ENCODE measurements around the gene PLIN4. TPM values are rescaled to one million over a fixed set of nuclear protein-coding genes. Genes with fewer than 3 reads are reported as not detected.

Gene PLIN4
- total RNA-seq, 2 donors from 2014 or later, result 0.33 to 0.66 TPM

GRCh38 chr19:4495471-4495870 is 22.8 kb downstream of the PLIN4 start:
- Mint-ChIP-seq H3K36me3 (ENCODE audit: low read depth) (peaks cover 35% of the 10 kb centered on the region), H3K4me1 (no peaks in the 10 kb centered on the region), H3K27ac (no peak overlapping the region), H3K27me3 (ENCODE audit: insufficient read depth) (no peaks in the 10 kb centered on the region), H3K9me3 (no peaks in the 10 kb centered on the region), H3K4me3 (no peak overlapping the region)
- H3K36me3 ChIP-seq (ENCODE audit: control insufficient read depth, insufficient read depth, low read length), result peaks cover 46% of the 10 kb centered on the region
- H3K27ac ChIP-seq (ENCODE audit: low read depth, low read length), result no peak overlapping the region
- no peak for DNase-seq
- WGBS, 2 experiments (ENCODE audit: insufficient coverage in 1 of 2, insufficient read length in 1 of 2), result 93 to 98% methylated on average over 7 to 12 of the region's 12 CpGs
- H3K4me1 ChIP-seq (ENCODE audit: control insufficient read depth, insufficient read depth, low read length), result no peaks in the 10 kb centered on the region
- no peaks in the 10 kb centered on the region for H3K27me3 ChIP-seq (ENCODE audit: control insufficient read depth, insufficient read depth, low read length, poor library complexity, severe bottlenecking)
- no peaks in the 10 kb centered on the region for H3K9me3 ChIP-seq (ENCODE audit: control insufficient read depth, low read length)
- peak; percentile 55 for TF ChIP-seq CTCF (conservative IDR thresholded peaks at IDR 0.05)
- no peak overlapping the region for H3K9ac ChIP-seq (ENCODE audit: extremely low read depth, low read length, poor library complexity, severe bottlenecking)
- no peak overlapping the region for H3K4me3 ChIP-seq (ENCODE audit: low read length)

- Mint-ChIP-seq H3K36me3 (ENCODE audit: low read depth) (peaks cover 39% of the 10 kb centered on the region), H3K27ac (no peak overlapping the region), H3K9me3 (no peaks in the 10 kb centered on the region), H3K4me3 (no peak overlapping the region), H3K4me1 (no peaks in the 10 kb centered on the region), H3K27me3 (ENCODE audit: insufficient read depth) (no peaks in the 10 kb centered on the region)
- no peaks in the 10 kb centered on the region for H3K4me1 ChIP-seq (ENCODE audit: control insufficient read depth, insufficient read depth, low read length)
- H3K36me3 ChIP-seq (ENCODE audit: control insufficient read depth, insufficient read depth, low read length), result peaks cover 54% of the 10 kb centered on the region
- DNase-seq, result no peak
- WGBS, 2 experiments (ENCODE audit: insufficient coverage in 1 of 2, insufficient read length in 1 of 2), result 95 to 97% methylated on average over 5 to 8 of the region's 8 CpGs
- TF ChIP-seq CTCF (conservative IDR thresholded peaks at IDR 0.05), result no peak
- H3K9me3 ChIP-seq (ENCODE audit: control insufficient read depth, low read length), result no peaks in the 10 kb centered on the region
- H3K27ac ChIP-seq (ENCODE audit: low read depth, low read length), result no peak overlapping the region
- no peaks in the 10 kb centered on the region for H3K27me3 ChIP-seq (ENCODE audit: control insufficient read depth, insufficient read depth, low read length, poor library complexity, severe bottlenecking)
- H3K4me3 ChIP-seq (ENCODE audit: low read length), result no peak overlapping the region
- H3K9ac ChIP-seq (ENCODE audit: extremely low read depth, low read length, poor library complexity, severe bottlenecking), result no peak overlapping the region
These were observed 23.6 kb downstream of the PLIN4 start for GRCh38 chr19:4494691-4495064.

- H3K27me3 Mint-ChIP-seq (ENCODE audit: insufficient read depth), result no peaks in the 10 kb centered on the region
- Histone ChIP-seq H3K36me3 (ENCODE audit: control insufficient read depth, insufficient read depth, low read length) (peaks cover 57% of the 10 kb centered on the region), H3K4me3 (ENCODE audit: low read length) (no peak overlapping the region), H3K9me3 (ENCODE audit: control insufficient read depth, low read length) (no peaks in the 10 kb centered on the region), H3K9ac (ENCODE audit: extremely low read depth, low read length, poor library complexity, severe bottlenecking) (no peak overlapping the region), H3K4me1 (ENCODE audit: control insufficient read depth, insufficient read depth, low read length) (no peaks in the 10 kb centered on the region), H3K27ac (ENCODE audit: low read depth, low read length) (no peak overlapping the region), H3K27me3 (ENCODE audit: control insufficient read depth, insufficient read depth, low read length, poor library complexity, severe bottlenecking) (no peaks in the 10 kb centered on the region)
- 96 to 98% methylated on average over 33 to 61 of the region's 61 CpGs for WGBS, 2 experiments (ENCODE audit: insufficient coverage in 1 of 2, insufficient read length in 1 of 2)
- H3K9me3 Mint-ChIP-seq, result no peaks in the 10 kb centered on the region
- no peak overlapping the region for H3K4me3 Mint-ChIP-seq
- peaks cover 41% of the 10 kb centered on the region for H3K36me3 Mint-ChIP-seq (ENCODE audit: low read depth)
- TF ChIP-seq CTCF (conservative IDR thresholded peaks at IDR 0.05), result no peak
- H3K4me1 Mint-ChIP-seq, result no peaks in the 10 kb centered on the region
- no peak overlapping the region for H3K27ac Mint-ChIP-seq
- DNase-seq, result no peak
These were observed 24.2 kb downstream of the PLIN4 start for GRCh38 chr19:4493929-4494690.

Data from endodermal cell (in vitro differentiated cells).